HG02973 (cell line): ENCODE results near the gene TNIP3.
"Not testable (repeated sequence)": the region's sequence is repeated elsewhere in the genome, so short reads cannot be mapped to it uniquely, and the experiment has no call there.

ENCODE experiments used
- ATAC-seq: cut with Tn5 transposase; IDR thresholded peaks from one replicate; pipeline ENCODE4 v1.9.1; 2021; ENCODE audit warnings: moderate library complexity; ENCODE audit not compliant: unreplicated experiment

TNIP3 gene

GRCh38 chr4:121177246-121178137 lies 13.4 kb upstream of the TNIP3 start:
- ATAC-seq: no peak

GRCh38 chr4:121176082-121176934 lies 12.2 kb upstream of the TNIP3 start:
- ATAC-seq: no peak

- ATAC-seq: not testable (repeated sequence)
Measured at GRCh38 chr4:121171477-121171876, 7.4 kb upstream of the TNIP3 start.

- ATAC-seq: peak; percentile 89
Measured at GRCh38 chr4:121168446-121169281, 4.5 kb upstream of the TNIP3 start.

GRCh38 chr4:121166976-121167375 lies 2.9 kb upstream of the TNIP3 start:
- no peak for ATAC-seq

GRCh38 chr4:121165206-121165605 lies 1.1 kb upstream of the TNIP3 start:
- no peak for ATAC-seq

GRCh38 chr4:121156822-121157769 lies 7.0 kb downstream of the TNIP3 start:
- ATAC-seq: no peak

GRCh38 chr4:121155893-121156292 lies 8.2 kb downstream of the TNIP3 start:
- ATAC-seq: no peak

GRCh38 chr4:121154103-121154515 lies 10.0 kb downstream of the TNIP3 start:
- ATAC-seq: no peak

GRCh38 chr4:121151942-121152341 lies 12.2 kb downstream of the TNIP3 start:
- no peak for ATAC-seq

GRCh38 chr4:121150486-121150885 lies 13.6 kb downstream of the TNIP3 start:
- no peak for ATAC-seq

- ATAC-seq: no peak
Measured at GRCh38 chr4:121150003-121150402, 14.1 kb downstream of the TNIP3 start.

GRCh38 chr4:121148621-121149020 lies 15.5 kb downstream of the TNIP3 start:
- no peak for ATAC-seq

GRCh38 chr4:121148000-121148399 lies 16.1 kb downstream of the TNIP3 start:
- ATAC-seq: no peak

- no peak for ATAC-seq
Measured at GRCh38 chr4:121146530-121146929, 17.6 kb downstream of the TNIP3 start.

- no peak for ATAC-seq
Measured at GRCh38 chr4:121145430-121145829, 18.7 kb downstream of the TNIP3 start.

- no peak for ATAC-seq
Measured at GRCh38 chr4:121144021-121144420, 20.1 kb downstream of the TNIP3 start.

GRCh38 chr4:121143131-121143530 lies 21.0 kb downstream of the TNIP3 start:
- ATAC-seq: no peak

- no peak for ATAC-seq
Measured at GRCh38 chr4:121140716-121141460, 23.2 kb downstream of the TNIP3 start.
